OCI-LY1 (cell line): ENCODE results near the gene EML6.

Experiments
- H2AFZ ChIP-seq: fragments of 200-600 bp; sonication (generic), shearing (Covaris generic); 2 replicates; pipeline ENCODE4 v1.6.0; 2014; ENCODE audit warnings: antibody characterized with exemption, mild to moderate bottlenecking, low read length
- H3F3A ChIP-seq: fragments of 200-600 bp; sonication (generic), shearing (Covaris generic); 2 replicates; pipeline ENCODE4 v1.6.0; 2014; ENCODE audit warnings: mild to moderate bottlenecking, antibody characterized with exemption, low read length, moderate library complexity; ENCODE audit not compliant: insufficient read depth
- H3K27ac ChIP-seq: fragments of 200-600 bp; sonication (generic); 2 replicates; pipeline ENCODE4 v1.5.1; 2014; ENCODE audit warnings: low read length, mixed run types, mild to moderate bottlenecking, low read depth; ENCODE audit not compliant: poor library complexity, severe bottlenecking
- H3K27me3 ChIP-seq: fragments of 200-600 bp; sonication (generic); 2 replicates; pipeline ENCODE4 v1.6.0; 2014; ENCODE audit warnings: antibody characterized with exemption, mild to moderate bottlenecking, low read length, moderate library complexity; ENCODE audit not compliant: insufficient read depth
- H3K36me3 ChIP-seq: fragments of 200-600 bp; sonication (generic); 2 replicates; pipeline ENCODE4 v1.6.1; 2014; ENCODE audit warnings: mild to moderate bottlenecking, antibody characterized with exemption, low read length, moderate library complexity, mixed read lengths; ENCODE audit not compliant: insufficient read depth
- H3K4me1 ChIP-seq: fragments of 200-600 bp; sonication (generic); 2 replicates; pipeline ENCODE4 v1.5.1; 2014; ENCODE audit warnings: mild to moderate bottlenecking, low read length, moderate library complexity; ENCODE audit not compliant: insufficient read depth, severe bottlenecking
- H3K4me2 ChIP-seq: fragments of 200-600 bp; sonication (generic), shearing (Covaris generic); 2 replicates; pipeline ENCODE4 v1.6.1; 2014; ENCODE audit warnings: low read length
- H3K4me3 ChIP-seq: fragments of 200-600 bp; sonication (generic); 2 replicates; pipeline ENCODE4 v1.5.1; 2014; ENCODE audit warnings: low read length, low read depth, mild to moderate bottlenecking, mixed read lengths; ENCODE audit not compliant: poor library complexity, severe bottlenecking
- H3K79me2 ChIP-seq: fragments of 200-600 bp; shearing (Covaris generic); 2 replicates; pipeline ENCODE4 v1.6.1; 2016; ENCODE audit warnings: mixed run types, low read length, mixed read lengths; ENCODE audit not compliant: insufficient read depth
- H3K9ac ChIP-seq: fragments of 200-600 bp; sonication (generic), shearing (Covaris generic); 2 replicates; pipeline ENCODE4 v1.6.1; 2014; ENCODE audit warnings: mild to moderate bottlenecking, low read length, mixed read lengths
- H3K9me2 ChIP-seq: fragments of 200-600 bp; sonication (generic), shearing (Covaris generic); 2 replicates; pipeline ENCODE4 v1.6.1; 2014; ENCODE audit warnings: low read depth, mild to moderate bottlenecking, low read length, mixed read lengths
- H3K9me3 ChIP-seq: fragments of 200-600 bp; shearing (Covaris generic); 2 replicates; pipeline ENCODE4 v1.6.1; 2014; ENCODE audit warnings: low read length, mixed read lengths
- H4K20me1 ChIP-seq: fragments of 200-600 bp; sonication (generic), shearing (Covaris generic); 2 replicates; pipeline ENCODE4 v1.6.0; 2016; ENCODE audit warnings: mild to moderate bottlenecking, low read length; ENCODE audit not compliant: insufficient read depth
- EZH2 ChIP-seq: fragments of 200-600 bp; sonication (generic), shearing (Covaris generic); IDR thresholded peaks from 2 replicates; pipeline ENCODE4 v1.8.0; 2017; ENCODE audit warnings: borderline replicate concordance, mixed run types, mild to moderate bottlenecking, antibody characterized with exemption, low read length, moderate library complexity, mixed read lengths
- TF ChIP-seq, protein P1 (sequence below): fragments of 200-600 bp; sonication (generic), shearing (Covaris generic); IDR thresholded peaks from 2 replicates; pipeline ENCODE4 v1.5.1; 2017; ENCODE audit warnings: mild to moderate bottlenecking, antibody characterized with exemption, low read length, moderate library complexity, mixed read lengths

The EML6 gene

DNA sequence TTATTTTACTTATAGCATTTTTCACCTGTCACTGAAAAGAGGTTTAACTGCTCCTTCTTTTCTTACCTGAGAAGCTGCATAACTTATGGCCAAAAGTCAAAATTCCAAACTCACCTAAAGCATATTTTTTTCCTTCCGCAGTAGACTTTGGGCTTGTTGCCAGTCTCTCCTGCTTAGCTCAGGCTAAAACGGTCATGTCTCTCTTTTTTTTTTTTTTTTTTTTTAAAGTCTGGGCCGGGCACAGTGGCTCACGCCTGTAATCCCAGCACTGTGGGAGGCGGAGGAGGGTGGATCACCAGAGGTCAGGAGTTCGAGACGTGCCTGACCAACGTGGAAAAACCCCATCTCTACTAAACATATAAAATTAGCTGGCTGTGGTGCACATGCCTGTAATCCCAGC, 213.3 kb downstream of the EML6 start:
- H3K4me2 ChIP-seq = no peak overlapping the region
- no peaks in the 10 kb centered on the region for H3F3A ChIP-seq
- H3K79me2 ChIP-seq = no peaks in the 10 kb centered on the region
- TF ChIP-seq EZH2 = no peak
- TF ChIP-seq, protein P1, sequence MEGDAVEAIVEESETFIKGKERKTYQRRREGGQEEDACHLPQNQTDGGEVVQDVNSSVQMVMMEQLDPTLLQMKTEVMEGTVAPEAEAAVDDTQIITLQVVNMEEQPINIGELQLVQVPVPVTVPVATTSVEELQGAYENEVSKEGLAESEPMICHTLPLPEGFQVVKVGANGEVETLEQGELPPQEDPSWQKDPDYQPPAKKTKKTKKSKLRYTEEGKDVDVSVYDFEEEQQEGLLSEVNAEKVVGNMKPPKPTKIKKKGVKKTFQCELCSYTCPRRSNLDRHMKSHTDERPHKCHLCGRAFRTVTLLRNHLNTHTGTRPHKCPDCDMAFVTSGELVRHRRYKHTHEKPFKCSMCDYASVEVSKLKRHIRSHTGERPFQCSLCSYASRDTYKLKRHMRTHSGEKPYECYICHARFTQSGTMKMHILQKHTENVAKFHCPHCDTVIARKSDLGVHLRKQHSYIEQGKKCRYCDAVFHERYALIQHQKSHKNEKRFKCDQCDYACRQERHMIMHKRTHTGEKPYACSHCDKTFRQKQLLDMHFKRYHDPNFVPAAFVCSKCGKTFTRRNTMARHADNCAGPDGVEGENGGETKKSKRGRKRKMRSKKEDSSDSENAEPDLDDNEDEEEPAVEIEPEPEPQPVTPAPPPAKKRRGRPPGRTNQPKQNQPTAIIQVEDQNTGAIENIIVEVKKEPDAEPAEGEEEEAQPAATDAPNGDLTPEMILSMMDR = no peak
- no peaks in the 10 kb centered on the region for H3K9me3 ChIP-seq
- H3K4me3 ChIP-seq = no peak overlapping the region
- H3K9ac ChIP-seq = no peak overlapping the region
- no peaks in the 10 kb centered on the region for H4K20me1 ChIP-seq
- no peak overlapping the region for H3K27ac ChIP-seq
- H3K27me3 ChIP-seq = no peaks in the 10 kb centered on the region
- no peaks in the 10 kb centered on the region for H3K4me1 ChIP-seq
- H3K36me3 ChIP-seq = peaks cover 97% of the 10 kb centered on the region
- no peaks in the 10 kb centered on the region for H3K9me2 ChIP-seq
- no peak overlapping the region for H2AFZ ChIP-seq

- Histone ChIP-seq H3K9ac (no peak overlapping the region), H3K4me2 (no peak overlapping the region), H3K36me3 (peaks cover 83% of the 10 kb centered on the region), H2AFZ (no peak overlapping the region), H3K9me2 (no peaks in the 10 kb centered on the region), H3K4me3 (no peak overlapping the region), H3K79me2 (no peaks in the 10 kb centered on the region), H3K27me3 (no peaks in the 10 kb centered on the region), H3F3A (0 out of 2 replicates have a peak, but pooled peaks cover 4% of the 10 kb centered on the region), H4K20me1 (no peaks in the 10 kb centered on the region), H3K27ac (no peak overlapping the region), H3K9me3 (no peaks in the 10 kb centered on the region), H3K4me1 (no peaks in the 10 kb centered on the region)
- TF ChIP-seq, protein P1 = no peak
- TF ChIP-seq EZH2 = no peak
These were observed 216.1 kb downstream of the EML6 start for GRCh38 chr2:54939446-54940118.

DNA sequence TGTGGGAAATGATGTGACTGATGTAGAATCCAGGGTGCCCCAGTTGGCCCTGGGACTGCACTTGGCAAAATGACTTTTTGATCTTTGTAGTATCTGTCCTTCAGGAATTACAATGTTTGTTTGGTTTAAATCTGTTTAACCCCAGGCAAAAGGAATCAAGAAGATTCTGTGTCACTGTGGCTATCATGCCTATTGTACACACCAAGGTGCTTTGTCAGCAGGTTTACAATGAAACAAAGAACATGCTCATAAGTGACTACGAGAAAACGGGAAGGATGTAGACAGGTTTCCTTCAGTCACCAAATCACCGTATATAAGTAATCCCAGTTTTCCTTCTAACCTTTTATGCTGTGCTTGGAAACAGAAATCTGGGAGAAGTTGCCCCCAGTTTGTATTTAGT, 217.3 kb downstream of the EML6 start:
- no peaks in the 10 kb centered on the region for H3K79me2 ChIP-seq
- no peaks in the 10 kb centered on the region for H3K9me3 ChIP-seq
- H3K4me1 ChIP-seq = no peaks in the 10 kb centered on the region
- 0 out of 2 replicates have a peak, but pooled peaks cover 4% of the 10 kb centered on the region for H3F3A ChIP-seq
- H3K27me3 ChIP-seq = no peaks in the 10 kb centered on the region
- H4K20me1 ChIP-seq = no peaks in the 10 kb centered on the region
- H3K27ac ChIP-seq = no peak overlapping the region
- H3K9ac ChIP-seq = no peak overlapping the region
- no peak overlapping the region for H2AFZ ChIP-seq
- no peak overlapping the region for H3K4me3 ChIP-seq
- TF ChIP-seq, protein P1 = no peak
- no peak for TF ChIP-seq EZH2
- no peak overlapping the region for H3K4me2 ChIP-seq
- no peaks in the 10 kb centered on the region for H3K9me2 ChIP-seq
- peaks cover 78% of the 10 kb centered on the region for H3K36me3 ChIP-seq
